GM13976 (cell line): Measurements from ENCODE around the gene RASAL1.
A peak's percentile ranks its signal among the peaks of the same experiment; 100 is the strongest.

ENCODE experiments used
- DNase-seq: peaks from one replicate; pipeline ENCODE4 v3.0.0; 2012; ENCODE audit warnings: low spot score
- in situ Hi-C: fragments of 300-500 bp; cut with MboI; formaldehyde crosslinking; loops from one replicate; pipeline ENCODE4 v1.12.0; 2022; ENCODE audit warnings: low sequenced_read_pairs, mixed read lengths, inconsistent platforms; ENCODE audit not compliant: unreplicated experiment
- TF ChIP-seq, protein P1 (sequence below): IDR thresholded peaks from 2 replicates; pipeline ENCODE4 v1.5.1; 2012; ENCODE audit warnings: borderline replicate concordance, mild to moderate bottlenecking; ENCODE audit not compliant: insufficient read depth; ENCODE audit errors: extremely low read depth, missing control alignments, control extremely low read depth

The RASAL1 gene, protein sequence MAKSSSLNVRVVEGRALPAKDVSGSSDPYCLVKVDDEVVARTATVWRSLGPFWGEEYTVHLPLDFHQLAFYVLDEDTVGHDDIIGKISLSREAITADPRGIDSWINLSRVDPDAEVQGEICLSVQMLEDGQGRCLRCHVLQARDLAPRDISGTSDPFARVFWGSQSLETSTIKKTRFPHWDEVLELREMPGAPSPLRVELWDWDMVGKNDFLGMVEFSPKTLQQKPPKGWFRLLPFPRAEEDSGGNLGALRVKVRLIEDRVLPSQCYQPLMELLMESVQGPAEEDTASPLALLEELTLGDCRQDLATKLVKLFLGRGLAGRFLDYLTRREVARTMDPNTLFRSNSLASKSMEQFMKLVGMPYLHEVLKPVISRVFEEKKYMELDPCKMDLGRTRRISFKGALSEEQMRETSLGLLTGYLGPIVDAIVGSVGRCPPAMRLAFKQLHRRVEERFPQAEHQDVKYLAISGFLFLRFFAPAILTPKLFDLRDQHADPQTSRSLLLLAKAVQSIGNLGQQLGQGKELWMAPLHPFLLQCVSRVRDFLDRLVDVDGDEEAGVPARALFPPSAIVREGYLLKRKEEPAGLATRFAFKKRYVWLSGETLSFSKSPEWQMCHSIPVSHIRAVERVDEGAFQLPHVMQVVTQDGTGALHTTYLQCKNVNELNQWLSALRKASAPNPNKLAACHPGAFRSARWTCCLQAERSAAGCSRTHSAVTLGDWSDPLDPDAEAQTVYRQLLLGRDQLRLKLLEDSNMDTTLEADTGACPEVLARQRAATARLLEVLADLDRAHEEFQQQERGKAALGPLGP

DNA sequence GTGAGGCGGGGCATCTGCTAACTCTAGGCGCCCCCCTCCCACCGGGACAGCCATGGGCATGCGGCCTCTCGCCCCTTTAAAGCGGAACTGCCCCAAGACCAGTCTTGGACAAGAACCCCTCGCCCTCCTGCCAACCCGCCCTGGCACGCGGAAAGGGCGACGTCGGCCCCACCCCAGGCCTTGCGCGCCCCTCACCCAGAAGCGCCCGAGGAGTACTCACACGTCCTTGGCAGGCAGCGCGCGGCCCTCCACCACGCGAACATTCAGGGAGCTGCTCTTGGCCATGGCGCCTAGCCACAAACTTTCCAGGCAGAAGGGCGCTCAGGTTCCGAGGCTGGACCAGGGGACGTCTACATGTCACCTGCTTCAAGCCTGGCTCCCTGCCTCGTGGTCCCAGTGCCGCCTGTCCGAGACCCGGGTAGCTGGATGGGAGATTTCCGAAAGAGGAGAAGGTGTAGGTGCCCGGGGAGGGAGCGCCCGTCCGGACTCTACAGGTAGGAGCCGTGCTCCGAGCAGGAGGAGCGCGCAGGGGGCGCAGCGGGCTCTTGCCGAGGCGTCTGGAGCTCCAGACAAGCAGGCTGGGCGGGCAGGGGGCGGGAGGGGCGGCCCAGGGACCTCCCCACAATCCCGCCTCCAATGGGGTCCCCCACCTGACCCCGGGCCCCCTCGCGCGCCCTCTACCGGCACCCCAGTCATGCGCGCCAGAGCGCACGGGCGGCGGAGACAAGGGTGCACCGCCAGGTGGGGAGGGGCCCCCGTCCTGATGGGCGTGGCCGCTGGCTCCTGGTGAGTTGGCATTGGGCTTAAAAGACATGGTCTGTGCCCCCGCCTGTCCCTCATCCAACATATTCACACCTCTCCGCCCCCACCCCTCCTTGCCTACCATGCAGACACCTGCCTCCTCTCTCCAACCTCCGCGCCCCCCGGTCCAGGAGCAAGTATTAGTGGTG lies at the start of gene RASAL1:
Gene RASAL1, minus strand, starts transcription at position 584 of the 950 bp plus-strand sequence. Its CDS starts 299 bp downstream, at position 285.
- in situ Hi-C loops = no loop called here
- DNase-seq = peak; percentile 87
- TF ChIP-seq, protein P1, sequence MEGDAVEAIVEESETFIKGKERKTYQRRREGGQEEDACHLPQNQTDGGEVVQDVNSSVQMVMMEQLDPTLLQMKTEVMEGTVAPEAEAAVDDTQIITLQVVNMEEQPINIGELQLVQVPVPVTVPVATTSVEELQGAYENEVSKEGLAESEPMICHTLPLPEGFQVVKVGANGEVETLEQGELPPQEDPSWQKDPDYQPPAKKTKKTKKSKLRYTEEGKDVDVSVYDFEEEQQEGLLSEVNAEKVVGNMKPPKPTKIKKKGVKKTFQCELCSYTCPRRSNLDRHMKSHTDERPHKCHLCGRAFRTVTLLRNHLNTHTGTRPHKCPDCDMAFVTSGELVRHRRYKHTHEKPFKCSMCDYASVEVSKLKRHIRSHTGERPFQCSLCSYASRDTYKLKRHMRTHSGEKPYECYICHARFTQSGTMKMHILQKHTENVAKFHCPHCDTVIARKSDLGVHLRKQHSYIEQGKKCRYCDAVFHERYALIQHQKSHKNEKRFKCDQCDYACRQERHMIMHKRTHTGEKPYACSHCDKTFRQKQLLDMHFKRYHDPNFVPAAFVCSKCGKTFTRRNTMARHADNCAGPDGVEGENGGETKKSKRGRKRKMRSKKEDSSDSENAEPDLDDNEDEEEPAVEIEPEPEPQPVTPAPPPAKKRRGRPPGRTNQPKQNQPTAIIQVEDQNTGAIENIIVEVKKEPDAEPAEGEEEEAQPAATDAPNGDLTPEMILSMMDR = peak; percentile 65

DNA sequence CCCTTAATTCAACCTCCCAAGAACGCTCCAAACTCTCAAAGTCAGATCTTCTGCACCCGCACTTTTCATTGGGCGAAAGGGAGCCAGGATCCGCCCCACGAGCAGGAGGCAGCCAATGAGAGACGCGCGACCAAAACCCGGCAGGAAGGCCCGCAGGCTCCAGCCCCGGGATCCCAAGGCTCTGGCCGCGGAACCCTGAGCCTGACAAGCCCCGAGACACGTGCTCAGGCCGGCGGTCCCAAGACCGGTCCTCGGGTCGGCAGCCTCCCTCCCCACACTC lies 49.3 kb upstream of the RASAL1 start:
- DNase-seq = peak; percentile 92
- in situ Hi-C loops = loop anchor here (25.0 kb wide), 1 partner anchor 727 kb away; no protein-coding TSS in a partner anchor
- TF ChIP-seq, protein P1 = no peak

DNA sequence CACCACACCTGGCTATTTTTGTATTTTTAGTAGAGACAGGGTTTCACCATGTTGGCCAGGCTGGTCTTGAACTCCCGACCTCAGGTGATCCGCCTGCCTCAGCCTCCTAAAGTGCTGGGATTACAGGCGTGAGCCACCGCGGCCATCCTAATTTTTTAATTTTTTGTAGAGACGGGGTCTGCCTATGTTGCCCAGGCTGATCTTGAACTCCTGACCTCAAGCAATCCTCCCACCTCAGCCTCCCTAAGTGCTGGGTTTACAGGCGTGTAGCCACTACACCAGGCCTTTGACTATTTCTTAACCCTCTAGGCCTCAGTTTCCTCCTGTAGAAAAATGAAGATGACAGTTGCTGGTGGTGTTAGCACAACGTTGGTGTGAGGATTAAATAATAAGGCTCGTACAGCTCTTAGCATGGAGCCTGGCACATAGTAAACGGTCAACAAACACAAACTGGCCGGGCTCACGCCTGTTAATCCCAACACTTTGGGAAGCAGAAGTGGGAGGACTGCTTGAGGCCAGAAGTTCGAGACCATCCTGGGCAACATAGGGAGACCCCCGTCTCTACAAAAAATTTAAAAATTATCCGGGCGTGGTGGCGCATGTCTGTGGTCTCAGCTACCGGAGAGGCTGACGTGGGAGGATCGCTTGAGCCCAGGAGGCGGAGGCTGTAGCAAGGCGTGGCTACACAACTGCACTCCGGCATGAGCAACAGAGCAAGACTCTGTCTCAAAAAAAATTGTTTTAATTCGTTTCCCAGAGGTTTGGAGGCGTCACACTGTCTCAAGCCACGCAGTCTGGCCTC lies 48.7 kb upstream of the RASAL1 start:
- DNase-seq = no peak
- in situ Hi-C loops = loop anchor here (25.0 kb wide), 1 partner anchor 728 kb away; no protein-coding TSS in a partner anchor
- TF ChIP-seq, protein P1 = no peak

DNA sequence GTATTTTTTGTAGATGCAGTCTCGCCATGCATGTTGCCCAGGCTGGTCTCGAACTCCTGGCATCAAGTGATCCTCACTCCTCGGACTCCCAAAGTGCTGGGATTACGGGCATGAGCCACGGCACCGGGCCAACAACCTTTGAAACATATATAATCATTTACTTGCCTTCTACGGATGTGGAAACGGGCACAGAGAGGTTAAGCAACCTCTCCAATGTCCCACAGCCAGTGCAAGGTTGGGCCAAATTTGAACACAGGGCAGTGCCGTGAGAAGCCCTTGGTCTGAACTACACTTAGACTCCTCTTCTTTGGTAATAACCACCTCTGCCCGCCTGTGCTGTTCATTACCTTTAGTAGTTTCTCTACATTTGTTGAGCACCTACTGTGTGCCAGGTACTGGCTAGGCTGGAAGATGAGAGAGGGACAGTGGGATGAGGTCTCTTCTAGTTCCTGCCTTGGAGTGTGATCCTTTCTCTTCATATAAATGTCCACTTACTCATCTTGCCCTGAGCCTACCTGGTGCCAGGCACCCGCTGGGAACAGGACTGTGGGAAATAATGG lies 47.5 kb upstream of the RASAL1 start:
- in situ Hi-C loops = loop anchor here (25.0 kb wide), 1 partner anchor 729 kb away; no protein-coding TSS in a partner anchor
- TF ChIP-seq, protein P1 = no peak
- no peak for DNase-seq

DNA sequence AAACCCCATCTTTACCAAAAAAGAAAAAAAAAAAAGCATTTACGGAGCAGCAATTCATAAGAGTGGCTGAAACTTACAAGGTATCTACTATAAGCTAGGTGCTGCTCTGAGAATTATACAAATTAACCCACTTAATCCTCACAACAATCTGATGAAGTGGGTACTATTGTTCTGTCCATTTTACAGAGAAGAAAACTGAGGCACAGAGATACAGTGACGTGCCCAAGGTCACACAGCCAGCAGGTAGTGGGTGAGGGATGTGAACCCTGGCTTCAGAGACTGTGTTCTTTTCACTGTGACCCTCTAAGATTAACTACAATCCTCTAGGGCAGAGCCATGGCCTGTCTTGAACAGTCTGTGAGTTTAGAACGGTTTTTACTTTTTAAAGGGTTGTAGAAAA lies 46.4 kb upstream of the RASAL1 start:
- TF ChIP-seq, protein P1 = no peak
- no peak for DNase-seq
- in situ Hi-C loops = loop anchor here (25.0 kb wide), 1 partner anchor 730 kb away; no protein-coding TSS in a partner anchor
